ENCODE data around the gene PAX5.

DNA sequence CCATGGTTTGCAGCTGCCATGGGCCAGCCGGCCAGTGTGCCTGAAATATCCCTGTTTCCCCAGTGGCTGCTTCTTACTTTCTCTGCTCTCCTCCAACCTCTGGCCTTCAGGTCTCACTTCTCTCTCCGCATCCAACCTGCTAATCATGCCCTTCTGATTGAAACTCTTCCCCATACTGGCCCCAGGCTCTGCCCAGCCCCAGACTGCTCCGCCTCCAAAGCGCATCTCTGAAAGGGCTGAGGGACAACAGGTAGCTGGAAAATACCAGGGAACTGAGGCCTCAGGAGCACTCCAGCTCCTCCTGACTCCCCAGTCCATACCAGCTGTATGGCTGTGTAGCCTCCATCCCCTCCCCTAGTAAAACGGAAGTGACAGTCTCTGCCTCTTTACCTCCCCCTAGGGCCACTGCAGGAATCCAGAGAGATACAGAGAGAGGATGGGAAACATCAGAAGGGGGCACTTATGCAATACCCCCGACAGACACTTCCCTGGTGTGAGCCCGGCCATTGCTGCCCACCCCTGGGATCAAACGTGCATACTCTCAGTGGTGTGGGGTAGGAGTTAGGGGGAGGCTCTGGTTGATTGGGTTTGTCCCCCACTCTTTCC is 34.2 kb downstream of the PAX5 start:
- TF ChIP-seq CTCF (conservative IDR thresholded peaks at IDR 0.05; ENCODE audit: low read length) (peak; percentile 76), EZH2phosphoT487 (IDR thresholded peaks at IDR 0.05; ENCODE audit: borderline replicate concordance, low read depth, low read length) (no peak)
